Activated CD4-positive, CD25-positive, alpha-beta regulatory T cell treated with anti-CD3 and anti-CD28 coated beads, Interleukin-2, amount 50 U/mL, for 16 hours (primary cell): ENCODE data around the gene PDK4.

Experiments used
- DNase-seq: peaks from one replicate; pipeline ENCODE4 v3.0.0-alpha.2; 2020; ENCODE audit warnings: low read depth, low spot score

Gene PDK4

DNA sequence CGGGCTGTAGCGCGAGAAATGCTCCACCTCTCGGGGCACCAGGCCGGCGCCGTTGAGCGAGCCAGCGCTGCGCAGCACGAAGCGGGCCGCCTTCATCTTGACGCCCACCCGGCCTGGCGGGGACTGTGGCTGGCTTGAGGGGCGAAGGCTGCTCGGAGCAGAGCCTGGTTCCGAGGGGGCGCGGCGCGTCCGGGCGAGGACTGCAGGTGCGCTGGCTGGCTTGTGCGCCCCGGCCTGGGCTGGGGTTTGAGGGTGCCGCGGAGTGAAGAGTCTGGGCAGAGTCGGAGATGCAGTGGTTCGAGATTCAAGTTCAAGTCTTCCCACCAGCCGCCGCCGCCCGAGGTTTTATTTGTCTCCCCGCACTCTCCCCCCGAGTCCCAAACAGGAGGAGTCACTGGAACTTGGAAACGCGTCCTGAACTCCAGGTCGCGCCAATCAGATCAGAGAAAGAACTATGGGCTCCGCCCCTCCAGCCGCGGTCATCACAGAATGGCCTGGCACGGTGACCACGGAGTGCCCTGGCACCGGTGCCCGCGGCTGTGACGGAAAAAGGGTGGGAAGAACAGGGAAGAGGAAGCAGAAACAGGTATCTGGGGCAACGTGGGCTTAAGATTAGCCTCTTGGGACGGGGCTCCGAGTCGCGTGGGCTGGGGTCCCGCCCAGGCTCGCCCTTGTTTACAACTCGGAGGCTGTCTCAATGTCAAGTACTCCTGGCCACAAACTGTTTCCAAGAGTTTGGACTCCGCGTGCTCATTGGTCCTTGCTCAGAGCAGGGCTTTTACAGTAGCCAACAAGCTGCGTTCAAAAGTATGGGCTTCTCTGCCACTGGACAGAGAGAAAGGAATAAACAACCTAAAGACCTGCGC lies at the start of gene PDK4:
PDK4 (minus strand) TSS at position 319 of the 866 bp plus-strand sequence; CDS start at position 96, 223 bp downstream.
- no peak for DNase-seq

DNA sequence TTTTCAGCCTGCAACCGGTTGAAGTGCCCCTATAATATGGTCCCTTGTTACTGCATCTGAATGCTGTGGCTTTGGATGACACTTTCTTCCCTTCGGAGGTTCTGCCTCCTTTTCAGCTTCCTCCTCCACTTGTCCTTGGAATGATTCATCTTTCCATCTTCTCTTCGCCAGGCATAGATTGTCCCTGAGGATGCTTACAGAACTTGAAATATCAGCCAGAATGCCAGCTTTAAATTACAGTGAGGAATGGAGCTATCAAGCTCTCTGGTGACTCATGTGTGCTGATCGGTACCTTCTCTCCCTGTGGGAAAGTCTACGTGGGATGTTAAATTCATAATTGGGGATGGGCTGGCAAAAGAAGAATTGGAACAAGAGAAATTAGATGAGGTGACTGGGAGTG lies 45.9 kb upstream of the PDK4 start:
- DNase-seq, result no peak

DNA sequence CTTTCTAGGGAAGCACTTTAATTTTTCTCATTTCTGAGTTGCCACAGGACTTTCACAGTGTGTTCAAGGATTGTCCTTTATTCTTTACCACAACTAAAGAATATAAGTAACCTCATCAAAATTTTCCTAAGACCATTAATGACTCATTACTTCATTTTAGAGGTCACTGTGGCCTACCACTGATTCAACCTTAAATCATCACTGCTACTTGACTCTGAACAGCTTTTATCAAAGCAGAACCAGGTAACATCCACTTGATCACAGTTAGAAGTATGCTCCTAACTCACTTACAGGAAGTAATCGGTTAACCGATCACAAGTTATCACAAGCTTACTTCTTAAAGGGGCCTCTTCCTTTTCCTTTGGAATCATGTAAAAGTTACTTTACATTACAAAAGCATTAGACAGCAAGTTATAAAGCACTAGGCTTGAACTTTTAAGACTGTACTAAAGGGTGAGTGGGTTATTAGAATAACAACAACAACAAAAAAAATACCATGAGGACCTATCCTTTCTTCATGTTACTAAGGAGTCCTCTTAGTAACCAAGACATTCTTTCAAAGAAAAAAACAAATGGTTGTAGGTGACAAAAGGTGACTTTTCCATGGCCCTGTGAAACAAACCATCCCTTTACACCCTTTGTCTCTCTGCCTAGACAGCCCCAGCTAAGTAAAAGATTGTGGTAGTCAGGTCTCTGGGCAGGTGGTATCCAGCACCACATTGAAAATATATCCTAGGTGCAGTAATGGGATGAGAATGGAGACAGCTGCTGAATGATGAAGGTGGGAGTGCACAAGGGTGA lies 40.0 kb upstream of the PDK4 start:
- no peak for DNase-seq

DNA sequence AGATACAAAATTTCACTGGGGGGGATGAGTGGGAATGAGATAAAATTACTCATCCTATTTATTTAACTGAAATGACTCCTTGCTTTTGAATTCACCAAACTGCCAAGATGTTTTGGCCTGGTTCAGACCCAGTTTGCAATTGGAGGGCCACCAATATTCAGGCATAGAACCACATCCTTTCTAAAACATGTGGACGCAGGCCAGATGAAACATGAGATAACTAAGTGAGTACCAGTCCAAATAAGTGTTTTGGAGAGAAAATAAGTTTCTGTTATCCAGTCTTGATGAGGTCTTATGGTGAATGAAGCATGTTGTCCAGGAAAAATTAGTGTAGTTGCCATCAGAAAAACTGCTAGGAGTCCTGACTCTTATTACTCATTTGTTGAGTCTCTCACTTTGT lies 36.3 kb upstream of the PDK4 start:
- DNase-seq, result no peak

DNA sequence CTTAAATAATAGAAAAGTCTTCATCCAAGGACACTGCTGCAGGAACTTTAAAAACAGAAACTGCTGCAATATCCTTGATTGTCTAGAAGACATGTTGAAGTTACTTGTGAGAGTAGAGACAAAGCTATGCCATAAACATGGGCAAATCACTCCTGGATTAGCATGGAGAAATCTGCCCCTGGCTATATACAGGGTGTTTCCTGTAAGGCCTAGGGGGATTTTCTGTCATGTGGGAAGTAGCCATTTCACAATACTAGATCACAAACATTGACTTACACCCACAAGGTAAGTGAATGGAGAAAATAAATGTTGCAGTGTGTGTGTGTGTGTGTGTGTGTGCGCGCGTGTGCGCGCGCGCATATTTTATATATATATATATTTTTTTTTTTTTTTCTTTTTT lies 35.2 kb upstream of the PDK4 start:
- no peak for DNase-seq

DNA sequence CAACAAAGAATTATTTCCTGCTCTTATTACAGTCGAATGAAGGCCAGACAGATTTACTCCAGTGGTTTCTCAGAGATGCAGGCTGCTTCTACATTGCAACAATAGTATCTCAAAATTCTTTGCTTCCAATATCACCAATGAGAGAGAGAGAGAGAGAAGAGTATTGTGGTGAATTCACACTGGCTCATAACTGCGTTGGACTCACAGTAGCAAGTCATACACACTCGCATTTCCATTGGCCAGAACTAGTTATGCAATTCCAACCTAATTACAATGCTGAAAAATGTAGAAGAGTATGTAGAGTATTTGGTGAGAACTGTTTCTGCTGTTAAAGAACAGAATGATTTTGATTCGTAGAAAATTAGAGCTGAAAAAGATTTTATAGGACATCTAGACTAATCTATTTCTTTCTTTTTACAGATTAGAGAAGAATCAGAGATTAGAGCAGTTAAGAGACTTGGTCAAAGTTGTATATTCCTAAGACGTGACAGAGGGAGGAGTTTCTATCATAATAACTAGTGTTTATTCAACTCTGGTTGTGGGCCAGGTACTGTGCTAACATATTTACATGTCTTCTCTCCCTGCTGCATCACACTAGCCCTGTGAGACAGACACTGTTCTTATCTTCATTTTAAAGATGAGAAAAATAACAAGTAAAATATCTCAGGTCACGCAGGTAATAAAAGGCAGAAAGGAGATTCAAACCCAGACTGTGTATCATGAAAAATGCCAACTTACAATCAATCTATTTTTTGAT lies 34.6 kb upstream of the PDK4 start:
- no peak for DNase-seq

DNA sequence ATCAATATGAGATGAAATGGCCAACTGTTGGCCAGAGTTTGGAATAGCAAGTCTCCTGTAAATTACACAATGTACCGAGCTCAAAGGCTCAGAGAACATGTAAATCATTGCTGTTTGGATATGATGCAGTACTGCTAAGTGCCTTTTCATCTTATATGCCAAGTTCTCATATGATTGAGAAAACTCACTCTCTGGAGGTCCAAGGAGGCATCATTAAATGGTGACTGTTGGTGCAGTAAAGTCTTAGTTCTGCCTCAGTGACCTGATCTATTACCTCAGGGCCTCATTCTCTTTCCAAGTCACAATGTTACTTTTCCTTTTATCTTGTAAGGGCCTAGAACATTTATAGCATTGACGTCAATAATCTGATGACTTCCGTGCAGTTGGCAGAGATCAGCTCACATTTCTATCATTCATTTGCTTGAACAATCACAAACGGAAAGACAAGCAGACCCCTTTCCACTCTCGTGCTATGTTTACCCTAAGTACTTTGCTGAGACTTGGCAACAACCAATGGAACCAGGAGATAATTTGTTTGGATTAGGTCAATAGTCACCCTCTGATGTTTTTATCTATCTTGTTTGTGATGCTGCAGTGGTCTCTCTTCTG lies 32.6 kb upstream of the PDK4 start:
- no peak for DNase-seq

DNA sequence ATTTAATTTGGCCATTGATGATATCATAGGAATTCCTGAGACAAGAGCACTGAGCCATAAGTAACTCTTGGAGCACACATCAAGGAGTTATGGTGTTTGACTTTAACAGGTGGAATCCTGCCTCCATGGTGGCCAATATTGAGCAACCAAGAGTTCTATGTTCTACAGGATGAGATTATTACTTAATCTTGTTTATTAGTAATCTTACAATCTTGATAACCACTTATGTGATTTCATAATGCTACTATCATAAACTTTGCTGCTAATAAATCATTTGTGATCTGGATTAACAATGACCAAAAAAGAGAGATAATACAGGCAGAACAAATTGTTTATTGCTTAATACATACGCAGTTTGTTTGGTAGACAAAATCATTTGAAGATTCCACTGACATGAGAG lies 27.5 kb upstream of the PDK4 start:
- DNase-seq, result no peak

DNA sequence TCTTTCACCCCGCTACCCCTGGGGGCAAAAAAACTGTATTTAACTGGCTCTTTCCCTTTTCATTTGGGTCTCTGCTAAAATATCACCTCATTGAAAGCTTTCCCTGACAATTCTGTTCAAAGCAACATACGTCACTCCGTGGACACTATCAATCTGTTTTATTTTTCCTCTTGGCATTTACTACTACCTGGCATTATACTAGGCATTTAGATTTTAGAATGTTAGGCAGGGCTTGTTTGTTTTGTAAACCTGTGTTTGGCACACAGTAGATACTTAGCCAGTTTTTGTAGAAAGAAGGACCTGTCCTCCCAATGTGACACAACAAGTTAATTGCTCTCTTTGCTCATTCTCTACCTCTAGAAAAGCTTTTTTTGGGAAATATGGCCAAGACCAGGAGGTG lies 26.5 kb upstream of the PDK4 start:
- no peak for DNase-seq

DNA sequence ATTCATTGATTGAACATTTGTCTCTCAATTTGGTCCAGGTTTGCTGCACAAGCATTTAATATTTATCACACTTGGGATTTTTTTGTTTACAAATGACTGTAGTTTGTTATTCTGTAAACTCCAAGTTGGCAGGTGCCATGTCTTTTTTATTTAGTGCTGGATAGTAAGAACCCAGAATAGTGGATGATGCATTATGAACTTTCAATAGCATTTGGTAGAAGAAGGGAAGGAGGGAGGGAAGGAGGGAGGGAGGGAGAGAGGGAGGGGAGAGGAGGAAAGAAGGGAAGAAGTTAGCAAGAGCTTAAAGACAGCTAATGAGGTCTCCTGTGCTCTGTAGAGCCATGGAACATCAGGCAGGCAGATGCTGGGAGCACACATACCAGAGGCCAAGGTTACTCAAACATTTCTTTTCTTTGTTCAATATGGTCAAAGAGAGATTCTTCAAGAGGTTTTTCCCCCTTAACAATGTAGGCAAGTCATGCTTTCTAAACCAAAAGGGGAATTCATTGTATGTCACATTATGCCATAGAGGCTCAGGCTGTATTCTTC lies 25.8 kb upstream of the PDK4 start:
- no peak for DNase-seq

DNA sequence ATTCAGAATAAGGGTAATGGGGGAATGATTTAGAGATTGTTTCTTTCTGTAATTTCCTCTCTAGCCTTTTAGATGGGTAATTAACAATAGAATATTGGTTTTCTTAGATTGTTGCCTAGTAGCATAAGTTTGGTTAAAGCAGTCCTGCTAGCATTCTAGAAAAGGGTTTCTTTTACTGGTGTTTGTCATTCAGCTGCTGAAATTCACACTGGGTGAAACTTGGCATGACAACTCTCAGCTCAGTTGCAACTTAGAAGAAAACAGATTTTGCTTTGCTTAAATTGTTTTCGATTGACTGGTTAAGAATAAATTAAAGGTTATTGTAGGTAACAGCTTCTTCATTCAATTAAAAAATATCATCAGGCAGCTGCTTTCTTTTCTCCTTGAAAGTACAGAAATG lies 25.1 kb upstream of the PDK4 start:
- no peak for DNase-seq

DNA sequence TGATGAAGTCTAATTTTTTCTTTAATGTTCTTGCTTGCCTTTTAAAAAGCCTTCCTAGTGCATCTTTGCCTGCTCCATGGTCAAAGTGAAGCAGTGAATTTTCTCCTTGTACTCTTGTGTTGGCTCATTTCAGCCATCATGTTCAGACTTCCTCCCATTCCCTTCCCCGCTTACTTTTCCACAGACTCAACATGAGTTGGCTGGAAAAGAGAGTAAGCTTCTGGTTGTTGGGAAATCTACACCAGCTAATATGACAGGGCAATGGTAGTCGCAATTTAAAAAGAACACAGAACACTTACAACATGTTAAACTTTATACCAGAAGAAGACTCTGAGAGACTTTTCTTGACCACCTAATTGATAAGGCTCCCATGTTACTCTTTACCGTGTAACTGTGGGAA lies 24.3 kb upstream of the PDK4 start:
- no peak for DNase-seq

DNA sequence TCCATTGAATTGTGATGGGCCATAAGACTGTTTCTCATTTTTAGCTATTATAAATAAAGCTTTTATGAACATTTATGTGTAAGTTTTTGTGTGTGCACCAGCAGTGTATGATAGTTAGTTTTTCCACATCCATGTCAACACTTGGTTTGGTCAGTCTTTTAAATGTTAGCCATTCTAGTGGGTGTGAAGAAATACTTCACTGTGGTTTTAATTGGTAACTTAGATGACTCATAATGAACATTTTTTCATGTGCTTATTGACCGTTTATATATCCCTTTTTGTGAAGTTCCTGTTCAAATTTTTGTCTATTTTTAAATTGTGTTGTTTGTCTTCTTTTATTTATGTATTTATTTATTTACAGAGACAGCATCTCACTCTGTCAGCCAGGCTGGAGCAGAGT lies 23.6 kb upstream of the PDK4 start:
- DNase-seq, result no peak

DNA sequence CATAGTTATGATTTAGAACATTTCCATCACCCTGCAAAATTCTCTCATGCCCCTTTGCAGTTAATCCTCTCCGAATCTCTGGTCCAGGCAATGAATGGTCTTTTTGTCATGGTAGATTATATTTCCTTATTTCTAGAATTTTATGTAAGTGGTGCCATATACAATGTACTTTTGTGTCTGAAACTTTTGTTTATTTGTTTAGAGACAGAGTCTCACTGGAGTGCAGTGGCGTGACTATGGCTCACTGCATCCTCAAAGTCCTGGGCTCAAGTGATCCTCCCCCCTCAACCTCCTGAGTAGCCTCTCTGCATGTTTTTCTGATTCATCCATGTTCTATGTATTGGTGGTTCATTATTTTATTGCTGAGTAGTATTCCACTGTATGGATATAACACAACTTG lies 23.2 kb upstream of the PDK4 start:
- no peak for DNase-seq

DNA sequence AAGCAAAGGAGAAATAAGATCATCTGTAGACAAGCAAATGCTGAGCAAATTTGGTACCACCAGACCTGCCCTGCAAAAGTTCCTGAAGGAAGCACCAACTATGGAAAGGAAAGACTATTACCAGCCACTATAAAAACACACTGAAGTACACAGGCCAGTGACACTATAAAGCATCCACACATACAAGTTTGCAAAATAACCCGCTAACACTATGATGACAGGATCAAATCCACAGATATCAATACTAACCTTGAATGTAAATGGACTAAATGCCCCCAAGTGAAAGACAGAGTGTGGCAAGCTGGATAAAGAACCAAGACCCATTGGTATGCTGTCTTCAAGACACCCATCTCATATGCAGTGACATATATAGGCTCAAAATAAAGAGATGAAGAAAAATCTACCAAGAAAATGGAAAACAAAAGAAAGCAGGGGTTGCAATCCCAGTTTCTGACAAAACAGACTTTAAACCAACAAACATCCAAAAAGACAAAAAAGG lies 18.2 kb upstream of the PDK4 start:
- DNase-seq, result no peak

DNA sequence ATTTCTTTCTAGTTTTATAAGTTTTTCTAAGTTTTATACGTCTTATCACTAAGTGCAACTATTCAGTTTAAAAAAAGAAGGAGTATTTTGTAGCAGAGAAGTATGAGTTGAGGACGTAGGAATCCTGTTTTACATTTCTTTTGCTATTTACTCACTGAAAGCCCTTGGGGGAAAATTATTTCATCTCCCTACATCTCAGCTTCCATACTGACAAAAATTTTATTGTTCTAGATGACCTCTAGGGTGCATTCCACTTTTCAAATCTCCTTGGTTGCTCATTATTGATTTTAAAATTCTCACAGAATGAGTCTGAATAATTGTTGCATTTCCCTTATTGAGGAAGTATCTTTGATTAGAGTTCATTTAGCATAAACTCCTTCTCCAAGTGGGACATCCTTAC lies 14.9 kb upstream of the PDK4 start:
- DNase-seq, result no peak

DNA sequence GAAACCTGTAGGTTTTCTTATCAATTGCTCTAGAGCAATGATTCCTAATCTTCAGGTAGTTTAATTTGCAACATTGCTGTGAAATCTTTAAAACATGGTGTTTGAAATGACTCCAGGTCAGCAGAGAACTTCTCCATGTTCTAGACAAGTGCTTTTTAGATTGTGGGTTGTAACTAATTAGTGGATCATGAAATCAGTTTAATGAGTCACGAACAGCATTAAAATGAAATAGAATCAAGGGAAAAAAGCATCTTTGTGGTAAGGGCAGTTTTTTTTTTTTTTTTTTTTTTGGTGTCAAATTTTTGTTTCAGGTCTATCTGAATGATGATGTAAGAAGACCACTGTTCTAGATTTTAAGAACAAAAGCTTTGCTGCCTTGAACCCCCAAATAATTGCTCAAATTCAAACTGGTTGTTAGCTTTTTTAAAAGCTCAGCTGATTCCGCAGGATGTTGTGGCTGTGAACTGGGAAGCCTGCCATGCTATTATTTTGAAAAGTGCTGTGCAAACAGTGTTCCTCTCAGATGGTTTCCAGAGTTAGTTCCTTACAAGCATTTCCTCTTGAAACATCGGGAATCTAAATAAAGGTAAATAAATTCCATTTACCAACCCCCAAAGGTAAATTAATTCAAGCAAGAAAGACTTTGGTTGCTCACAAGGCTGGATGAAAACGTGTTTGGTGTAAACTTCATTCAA lies 13.1 kb upstream of the PDK4 start:
- DNase-seq, result no peak

DNA sequence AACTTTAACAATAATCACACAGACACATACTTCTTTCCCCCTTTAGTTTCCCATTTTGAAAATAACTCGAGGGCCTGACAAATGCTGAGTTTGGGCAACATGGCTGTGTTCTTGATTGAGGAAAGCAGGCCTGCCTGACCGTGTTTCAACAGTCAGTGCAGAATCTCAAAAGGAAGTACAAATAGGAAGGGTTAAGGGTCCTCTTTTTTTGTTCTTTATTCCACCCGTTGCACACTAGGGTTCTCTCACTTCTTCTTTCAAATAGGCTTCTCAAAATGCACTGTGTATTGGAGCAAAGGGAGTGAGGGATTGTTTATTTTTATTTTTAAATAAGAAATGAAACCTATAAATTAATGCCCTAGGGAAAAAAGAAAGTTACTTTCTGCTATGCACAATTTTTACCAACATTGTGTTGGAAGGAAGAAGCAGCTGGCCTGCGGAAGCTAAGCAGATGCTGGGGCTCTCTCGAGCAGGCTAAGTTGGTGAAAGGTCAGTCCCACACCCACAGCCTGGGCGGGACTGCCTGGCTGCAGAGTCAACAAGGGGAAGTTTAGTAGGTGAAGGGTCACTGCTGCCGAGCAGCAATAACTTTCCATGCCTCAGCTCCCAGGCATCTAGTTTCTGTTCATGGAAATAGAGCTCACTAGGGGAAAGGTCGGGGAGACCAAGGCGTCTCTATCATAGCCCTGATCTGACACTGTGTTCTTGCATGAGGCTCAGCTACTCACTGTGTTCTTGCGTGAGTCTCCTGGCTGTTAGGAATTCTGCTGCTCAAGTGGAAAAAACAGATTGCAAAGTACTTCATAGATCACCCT lies 12.2 kb upstream of the PDK4 start:
- no peak for DNase-seq

DNA sequence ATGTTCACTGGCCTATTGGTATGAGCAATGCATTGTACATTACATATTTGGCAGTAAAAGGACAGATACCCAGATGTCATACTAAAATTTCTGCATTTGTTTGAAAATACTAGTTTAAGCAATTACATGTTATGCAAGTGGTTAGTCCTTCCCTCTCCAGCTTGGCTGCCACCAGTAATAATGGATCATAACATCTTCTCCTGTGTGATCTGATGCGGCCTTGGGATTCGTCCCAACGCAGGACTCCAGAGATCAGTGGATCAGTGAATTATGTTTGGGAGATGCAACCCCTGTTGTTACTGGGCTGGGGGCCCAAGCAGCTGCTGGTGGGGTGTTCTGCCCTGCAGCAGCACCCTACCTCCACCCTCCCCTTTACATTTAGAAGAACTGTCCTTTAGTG lies 11.2 kb upstream of the PDK4 start:
- no peak for DNase-seq

DNA sequence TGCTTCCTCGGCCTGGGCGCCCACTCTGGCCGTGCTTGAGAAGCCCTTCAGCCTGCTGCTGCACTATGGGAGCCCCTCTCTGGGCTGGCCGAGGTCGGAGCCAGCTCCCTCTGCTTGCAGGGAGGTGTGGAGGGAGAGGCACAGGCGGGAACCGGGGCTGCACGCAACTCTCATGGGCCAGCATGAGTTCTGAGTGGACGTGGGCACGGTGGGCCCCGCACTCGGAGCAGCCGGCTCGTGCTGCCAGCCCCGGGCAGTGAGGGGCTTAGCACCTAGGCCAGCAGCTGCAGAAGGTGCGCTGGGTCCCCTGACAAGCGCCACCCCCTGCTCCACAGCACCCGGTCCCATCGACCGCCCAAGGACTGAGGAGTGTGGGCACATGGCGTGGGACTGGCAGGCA lies 9.0 kb upstream of the PDK4 start:
- no peak for DNase-seq
